ENCODE data around the gene OPCML.

Gene OPCML

GRCh38 chr11:133386262-133386661, 146.0 kb downstream of the OPCML start:
- Histone ChIP-seq H4K20me1 (ENCODE audit: control insufficient read depth, insufficient read depth, low read depth, low read length) (no peaks in the 10 kb centered on the region), H3K4me3 (ENCODE audit: low read length) (no peak overlapping the region), H3K36me3 (ENCODE audit: control insufficient read depth, low read length) (no peaks in the 10 kb centered on the region), H3K27ac (ENCODE audit: low read depth, low read length) (no peak overlapping the region), H3K4me1 (ENCODE audit: control insufficient read depth, low read length) (no peaks in the 10 kb centered on the region), H3K4me2 (ENCODE audit: low read length) (no peak overlapping the region), H3K9me3 (ENCODE audit: control insufficient read depth, insufficient read depth, low read length) (no peaks in the 10 kb centered on the region), H3K27me3 (ENCODE audit: control insufficient read depth, low read length) (no peaks in the 10 kb centered on the region), H3F3A (ENCODE audit: control insufficient read depth, insufficient read depth) (no peaks in the 10 kb centered on the region), H3K9me2 (replicated peaks; ENCODE audit: control insufficient read depth, low read length) (no peaks in the 10 kb centered on the region), H3K79me2 (ENCODE audit: control insufficient read depth, low read length) (no peaks in the 10 kb centered on the region)
- no peak for TF ChIP-seq CTCF (IDR thresholded peaks at IDR 0.05; ENCODE audit: low read depth, low read length, poor library complexity, severe bottlenecking)
- TF ChIP-seq EZH2phosphoT487 (IDR thresholded peaks at IDR 0.05; ENCODE audit: borderline replicate concordance, low read length) = no peak

GRCh38 chr11:133385781-133386180, 146.5 kb downstream of the OPCML start:
- Histone ChIP-seq H3K27me3 (ENCODE audit: control insufficient read depth, low read length) (no peaks in the 10 kb centered on the region), H3K79me2 (ENCODE audit: control insufficient read depth, low read length) (no peaks in the 10 kb centered on the region), H3K36me3 (ENCODE audit: control insufficient read depth, low read length) (no peaks in the 10 kb centered on the region), H3K4me2 (ENCODE audit: low read length) (no peak overlapping the region), H3K4me1 (ENCODE audit: control insufficient read depth, low read length) (no peaks in the 10 kb centered on the region), H3K27ac (ENCODE audit: low read depth, low read length) (no peak overlapping the region), H3K9me2 (replicated peaks; ENCODE audit: control insufficient read depth, low read length) (no peaks in the 10 kb centered on the region), H3K9me3 (ENCODE audit: control insufficient read depth, insufficient read depth, low read length) (no peaks in the 10 kb centered on the region), H3K4me3 (ENCODE audit: low read length) (no peak overlapping the region), H3F3A (ENCODE audit: control insufficient read depth, insufficient read depth) (no peaks in the 10 kb centered on the region), H4K20me1 (ENCODE audit: control insufficient read depth, insufficient read depth, low read depth, low read length) (no peaks in the 10 kb centered on the region)
- no peak for TF ChIP-seq EZH2phosphoT487 (IDR thresholded peaks at IDR 0.05; ENCODE audit: borderline replicate concordance, low read length)
- no peak for TF ChIP-seq CTCF (IDR thresholded peaks at IDR 0.05; ENCODE audit: low read depth, low read length, poor library complexity, severe bottlenecking)

GRCh38 chr11:133384731-133385130, 147.6 kb downstream of the OPCML start:
- H3K4me3 ChIP-seq (ENCODE audit: low read length) = no peak overlapping the region
- H4K20me1 ChIP-seq (ENCODE audit: control insufficient read depth, insufficient read depth, low read depth, low read length) = no peaks in the 10 kb centered on the region
- H3K9me3 ChIP-seq (ENCODE audit: control insufficient read depth, insufficient read depth, low read length) = no peaks in the 10 kb centered on the region
- H3F3A ChIP-seq (ENCODE audit: control insufficient read depth, insufficient read depth) = no peaks in the 10 kb centered on the region
- H3K27me3 ChIP-seq (ENCODE audit: control insufficient read depth, low read length) = no peaks in the 10 kb centered on the region
- H3K36me3 ChIP-seq (ENCODE audit: control insufficient read depth, low read length) = no peaks in the 10 kb centered on the region
- H3K79me2 ChIP-seq (ENCODE audit: control insufficient read depth, low read length) = no peaks in the 10 kb centered on the region
- H3K27ac ChIP-seq (ENCODE audit: low read depth, low read length) = no peak overlapping the region
- H3K4me1 ChIP-seq (ENCODE audit: control insufficient read depth, low read length) = no peaks in the 10 kb centered on the region
- no peaks in the 10 kb centered on the region for H3K9me2 ChIP-seq (replicated peaks; ENCODE audit: control insufficient read depth, low read length)
- H3K4me2 ChIP-seq (ENCODE audit: low read length) = no peak overlapping the region
- no peak for TF ChIP-seq EZH2phosphoT487 (IDR thresholded peaks at IDR 0.05; ENCODE audit: borderline replicate concordance, low read length)

GRCh38 chr11:133383689-133384088, 148.6 kb downstream of the OPCML start:
- no peaks in the 10 kb centered on the region for H3K27me3 ChIP-seq (ENCODE audit: control insufficient read depth, low read length)
- H3F3A ChIP-seq (ENCODE audit: control insufficient read depth, insufficient read depth) = no peaks in the 10 kb centered on the region
- H3K79me2 ChIP-seq (ENCODE audit: control insufficient read depth, low read length) = no peaks in the 10 kb centered on the region
- H3K9me2 ChIP-seq (replicated peaks; ENCODE audit: control insufficient read depth, low read length) = no peaks in the 10 kb centered on the region
- no peaks in the 10 kb centered on the region for H3K9me3 ChIP-seq (ENCODE audit: control insufficient read depth, insufficient read depth, low read length)
- no peak overlapping the region for H3K27ac ChIP-seq (ENCODE audit: low read depth, low read length)
- H3K4me2 ChIP-seq (ENCODE audit: low read length) = no peak overlapping the region
- H4K20me1 ChIP-seq (ENCODE audit: control insufficient read depth, insufficient read depth, low read depth, low read length) = no peaks in the 10 kb centered on the region
- no peaks in the 10 kb centered on the region for H3K4me1 ChIP-seq (ENCODE audit: control insufficient read depth, low read length)
- H3K36me3 ChIP-seq (ENCODE audit: control insufficient read depth, low read length) = no peaks in the 10 kb centered on the region
- no peak overlapping the region for H3K4me3 ChIP-seq (ENCODE audit: low read length)
- TF ChIP-seq CTCF (IDR thresholded peaks at IDR 0.05; ENCODE audit: low read depth, low read length, poor library complexity, severe bottlenecking) = no peak
- TF ChIP-seq EZH2phosphoT487 (IDR thresholded peaks at IDR 0.05; ENCODE audit: borderline replicate concordance, low read length) = no peak

All from DOHH2 (cell line).